LNCaP clone FGC (cell line): ENCODE data around the gene VSIG1.

Experiments
- DNase-seq: peaks from one replicate; pipeline ENCODE4 v3.0.0-alpha.2; 2011; ENCODE audit warnings: low read depth
- H3K4me3 ChIP-seq: 2 replicates; pipeline ENCODE4 v1.5.1; 2011; ENCODE audit warnings: mild to moderate bottlenecking, low read depth, low read length, control low read depth
- CTCF ChIP-seq: IDR thresholded peaks from 2 replicates; pipeline ENCODE4 v1.5.1; 2012; ENCODE audit warnings: mild to moderate bottlenecking; ENCODE audit not compliant: control insufficient read depth, insufficient read depth; ENCODE audit errors: extremely low read depth

The VSIG1 gene

GRCh38 chrX:108064001-108064400 is 19.1 kb downstream of the VSIG1 start:
- TF ChIP-seq CTCF = no peak
- DNase-seq = no peak
- no peak overlapping the region for H3K4me3 ChIP-seq

GRCh38 chrX:108064613-108065012 is 19.7 kb downstream of the VSIG1 start:
- no peak for TF ChIP-seq CTCF
- DNase-seq = no peak
- no peak overlapping the region for H3K4me3 ChIP-seq

GRCh38 chrX:108068121-108068520 is 23.3 kb downstream of the VSIG1 start:
- DNase-seq = no peak
- H3K4me3 ChIP-seq = no peak overlapping the region
- no peak for TF ChIP-seq CTCF

GRCh38 chrX:108070891-108071290 is 26.0 kb downstream of the VSIG1 start:
- no peak for TF ChIP-seq CTCF
- no peak for DNase-seq
- H3K4me3 ChIP-seq = no peak overlapping the region

- DNase-seq = no peak
- TF ChIP-seq CTCF = no peak
- no peak overlapping the region for H3K4me3 ChIP-seq
Observed at GRCh38 chrX:108071578-108071977, 26.7 kb downstream of the VSIG1 start.

GRCh38 chrX:108072746-108073145 is 27.9 kb downstream of the VSIG1 start:
- no peak for DNase-seq
- no peak overlapping the region for H3K4me3 ChIP-seq
- TF ChIP-seq CTCF = no peak

- DNase-seq = no peak
- no peak overlapping the region for H3K4me3 ChIP-seq
- TF ChIP-seq CTCF = no peak
Observed at GRCh38 chrX:108081110-108081509, 36.2 kb downstream of the VSIG1 start.
